ENCODE data around the gene SLC2A3.
"Not testable (repeated sequence)": the region's sequence is repeated elsewhere in the genome, so short reads cannot be mapped to it uniquely, and the experiment has no call there.

SLC2A3 gene

DNA sequence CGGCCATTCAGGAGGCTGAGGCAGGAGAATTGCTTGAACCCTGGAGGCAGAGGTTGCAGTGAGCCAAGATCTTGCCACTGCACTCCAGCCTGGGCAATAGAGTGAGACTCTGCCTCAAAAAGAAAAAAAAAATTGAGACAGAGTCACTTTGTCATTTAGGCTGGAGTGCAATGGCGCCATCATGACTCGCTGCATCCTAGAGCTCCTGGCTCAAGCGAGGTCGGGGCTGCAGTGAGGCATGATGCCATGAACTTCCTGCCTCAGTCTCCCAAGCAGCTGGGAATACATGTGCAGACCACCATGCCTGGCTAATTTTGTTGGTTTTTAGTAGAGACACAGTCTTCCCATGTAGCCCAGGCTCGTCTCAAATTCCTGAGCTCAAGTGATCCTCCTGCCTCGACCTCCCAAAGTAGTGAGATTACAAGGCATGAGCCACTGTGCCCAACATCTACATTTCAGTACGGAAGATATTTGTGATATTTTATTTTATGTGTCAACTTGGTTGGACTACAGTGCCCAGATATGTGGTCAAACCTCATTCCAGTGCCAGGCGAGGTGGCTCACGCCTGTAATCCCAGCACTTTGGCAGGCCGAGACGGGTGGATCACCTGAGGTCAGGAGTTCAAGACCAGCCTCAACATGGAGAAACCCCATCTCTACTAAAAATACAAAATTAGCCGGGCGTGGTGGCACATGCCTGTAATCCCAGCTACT is 14.4 kb upstream of the SLC2A3 start:
- not testable (repeated sequence) for DNase-seq

- no peak for DNase-seq
Observed at GRCh38 chr12:7948589-7949260, 12.7 kb upstream of the SLC2A3 start.

DNA sequence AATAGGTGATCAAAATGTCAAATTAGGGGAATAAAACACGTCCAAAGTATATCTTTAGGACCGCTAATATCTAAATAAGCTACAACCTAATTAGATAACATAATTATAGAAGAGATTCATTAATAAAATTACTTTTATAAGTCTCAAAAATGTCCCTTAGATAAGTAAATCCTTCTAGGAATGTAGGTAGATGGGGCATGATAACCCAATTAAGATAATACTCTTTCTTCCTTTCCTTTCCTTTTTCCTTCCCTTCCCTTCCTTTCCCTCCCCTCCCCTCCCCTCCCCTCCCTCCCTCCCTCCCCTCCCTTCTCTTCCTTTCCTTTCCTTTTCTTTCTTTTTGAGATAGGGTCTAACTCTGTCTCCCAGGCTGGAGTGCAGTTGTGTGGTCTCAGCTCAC is 11.0 kb upstream of the SLC2A3 start:
- DNase-seq = no peak

DNA sequence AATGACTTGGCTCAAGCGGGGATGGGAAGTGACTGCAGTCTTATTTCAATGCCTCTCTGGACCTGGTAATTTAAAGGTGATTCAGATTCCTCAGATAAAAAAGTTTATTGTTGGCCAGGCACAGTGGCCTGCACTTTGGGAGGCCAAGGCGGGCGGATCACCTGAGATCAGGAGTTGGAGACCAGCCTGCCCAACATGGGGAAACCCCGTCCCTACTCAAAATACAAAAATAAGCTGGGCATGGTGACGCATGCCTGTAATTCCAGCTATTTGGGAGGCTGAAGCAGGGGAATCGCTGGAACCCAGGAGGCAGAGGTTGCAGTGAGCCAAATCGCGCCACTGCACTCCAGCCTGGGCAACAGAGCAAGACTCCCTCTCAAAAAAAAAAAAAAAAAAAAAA is 8.8 kb upstream of the SLC2A3 start:
- not testable (repeated sequence) for DNase-seq

GRCh38 chr12:7940906-7941305 is 4.9 kb upstream of the SLC2A3 start:
- no peak for DNase-seq

- DNase-seq = peak; percentile 85
Observed at GRCh38 chr12:7937833-7938506, 2.0 kb upstream of the SLC2A3 start.

DNA sequence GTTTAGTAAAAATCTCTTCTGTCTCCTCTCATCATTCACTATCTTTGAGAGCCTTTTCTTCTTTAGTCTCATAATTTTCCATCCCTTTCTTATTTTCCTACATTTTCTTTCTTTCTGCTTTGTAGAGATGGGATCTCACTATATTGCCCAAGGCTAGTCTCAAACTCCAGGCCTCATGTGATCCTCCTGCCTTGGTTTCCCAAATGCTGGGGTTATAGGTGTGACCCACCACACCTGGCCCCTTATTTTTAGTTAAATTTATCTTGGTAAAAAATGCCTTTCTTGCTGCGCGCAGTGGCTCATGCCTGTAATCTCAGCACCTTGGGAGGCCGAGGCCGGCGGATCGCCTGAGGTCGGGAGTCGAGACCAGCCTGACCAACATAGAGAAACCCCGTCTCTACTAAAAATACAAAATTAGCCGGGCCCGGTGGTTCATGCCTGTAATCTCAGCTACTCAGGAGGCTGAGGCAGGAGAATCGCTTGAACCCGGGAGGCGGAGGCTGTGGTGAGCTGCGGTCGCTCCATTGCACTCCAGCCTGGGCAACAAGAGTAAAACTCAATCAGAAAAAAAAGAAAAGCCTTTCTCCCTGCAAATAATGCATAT is 996 bp downstream of the SLC2A3 start:
- peak; percentile 23 for DNase-seq

GRCh38 chr12:7934091-7934888 is 1.7 kb downstream of the SLC2A3 start:
- peak; percentile 22 for DNase-seq

- DNase-seq = peak; percentile 90
Observed at GRCh38 chr12:7933255-7933726, 2.7 kb downstream of the SLC2A3 start.

DNA sequence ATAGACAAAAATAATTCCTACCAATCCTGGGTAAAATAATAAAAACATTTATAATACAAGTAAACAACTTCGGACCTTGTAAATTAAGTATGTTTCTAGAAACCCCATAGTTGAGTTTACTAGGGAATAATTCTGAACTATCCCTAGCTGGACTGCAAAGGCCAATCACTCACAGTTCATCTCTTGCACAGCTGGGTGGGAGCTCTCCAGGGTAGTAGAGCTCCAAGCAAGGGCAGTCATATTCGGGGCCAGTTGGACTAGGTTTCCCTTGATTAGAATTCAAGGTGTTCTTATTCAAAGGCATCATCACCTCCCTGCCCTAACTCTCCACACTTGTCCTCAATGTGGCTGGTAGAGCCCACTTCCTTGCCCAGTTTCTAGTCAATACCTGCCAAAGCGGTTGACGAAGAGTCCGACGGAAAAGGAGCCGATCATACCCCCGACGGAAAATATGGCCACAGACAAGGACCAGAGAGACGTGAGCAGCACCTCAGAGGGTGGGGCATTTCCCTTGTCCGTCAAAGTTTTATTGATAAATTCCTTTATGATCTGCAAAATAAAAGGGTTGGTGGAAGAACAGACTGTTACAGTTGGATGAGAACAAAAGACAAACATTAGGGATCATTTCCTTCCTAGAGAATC is 3.3 kb downstream of the SLC2A3 start:
- not testable (repeated sequence) for DNase-seq

- DNase-seq = no peak
Observed at GRCh38 chr12:7929083-7929792, 6.7 kb downstream of the SLC2A3 start.

GRCh38 chr12:7927470-7927869 is 8.5 kb downstream of the SLC2A3 start:
- no peak for DNase-seq

- not testable (repeated sequence) for DNase-seq
Observed at GRCh38 chr12:7926068-7926666, 9.8 kb downstream of the SLC2A3 start.

DNA sequence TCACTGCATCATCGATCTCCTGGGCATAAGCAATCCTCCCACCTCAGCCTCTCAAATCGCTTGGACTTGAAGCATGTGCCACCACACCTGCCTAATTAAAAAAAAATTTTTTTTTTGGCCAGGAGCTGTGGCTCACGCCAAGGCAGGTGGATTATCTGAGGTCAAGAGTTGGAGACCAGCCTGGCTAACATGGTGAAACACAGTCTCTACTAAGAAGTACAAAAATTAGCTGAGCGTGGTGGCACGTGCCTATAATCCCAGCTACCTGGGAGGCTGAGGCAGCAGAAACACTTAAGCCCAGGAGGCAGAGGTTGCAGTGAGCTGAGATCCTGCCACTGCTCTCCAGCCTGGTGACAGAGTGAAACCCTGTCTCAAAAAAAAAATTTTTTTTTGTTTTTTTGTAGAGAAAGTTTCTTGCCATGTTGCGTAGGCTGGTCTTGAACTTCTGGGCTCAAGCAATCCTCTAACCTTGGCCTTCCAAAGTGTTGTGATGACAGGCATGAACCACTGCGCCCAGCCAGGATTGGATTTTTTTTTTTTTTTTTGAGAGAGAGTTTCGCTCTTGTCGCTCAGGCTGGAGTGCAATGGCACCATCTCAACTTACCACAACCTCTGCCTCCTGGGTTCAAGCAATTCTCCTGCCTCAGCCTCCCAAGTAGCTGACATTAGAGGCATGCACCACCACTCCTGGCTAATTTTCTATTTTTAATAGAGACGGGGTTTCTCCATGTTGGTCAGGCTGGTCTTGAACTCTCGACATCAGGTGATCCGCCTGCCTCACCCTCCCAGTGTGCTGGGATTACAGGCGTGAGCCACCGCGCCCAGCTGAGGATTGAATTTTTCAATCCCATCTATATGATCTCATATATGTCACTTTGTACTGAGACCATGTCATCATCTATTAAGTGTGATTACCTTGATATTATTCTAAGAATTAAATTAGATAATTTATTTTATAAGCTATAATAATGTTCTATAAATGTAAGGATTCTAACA is 12.4 kb downstream of the SLC2A3 start:
- no peak for DNase-seq

- not testable (repeated sequence) for DNase-seq
Observed at GRCh38 chr12:7921181-7921580, 14.8 kb downstream of the SLC2A3 start.

- not testable (repeated sequence) for DNase-seq
Observed at GRCh38 chr12:7918268-7918590, 17.8 kb downstream of the SLC2A3 start.

DNA sequence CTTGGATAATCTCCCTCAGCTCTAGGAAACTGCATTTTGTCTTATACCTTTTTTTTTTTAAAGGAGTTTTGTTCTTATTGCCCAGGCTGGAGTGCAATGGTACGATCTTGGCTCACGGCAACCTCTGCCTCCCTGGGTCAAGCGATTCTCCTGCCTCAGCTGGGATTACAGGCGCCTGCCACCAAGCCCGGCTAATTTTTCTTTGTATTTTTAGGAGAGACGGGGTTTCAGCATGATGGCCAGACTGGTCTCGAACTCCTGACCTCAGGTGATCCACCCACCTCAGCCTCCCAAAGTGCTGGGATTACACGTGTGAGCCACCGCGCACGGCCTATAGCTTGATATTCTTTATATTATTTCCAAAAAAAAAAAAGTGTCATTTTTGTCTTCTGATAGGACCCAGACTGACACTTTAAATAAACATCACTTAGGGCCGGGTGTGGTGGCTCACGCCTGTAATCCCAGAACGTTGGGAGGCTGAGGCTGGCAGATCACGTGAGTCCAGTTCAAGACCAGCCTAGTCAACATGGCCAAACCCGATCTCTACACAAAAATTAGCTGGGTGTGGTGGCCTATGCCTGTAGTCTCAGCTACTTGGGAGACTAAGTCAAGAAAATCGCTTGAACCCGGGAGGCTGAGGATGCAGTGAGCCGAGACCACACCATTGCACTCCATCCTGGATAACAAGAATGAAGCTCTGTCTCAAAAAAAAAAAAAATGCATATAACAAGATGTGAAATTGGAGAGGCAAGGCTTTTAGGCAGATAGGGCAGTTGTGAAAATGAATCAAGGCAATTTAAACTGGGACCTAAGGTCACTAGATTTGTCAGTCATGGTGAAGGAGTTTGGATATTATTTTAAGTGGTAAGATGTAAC is 18.4 kb downstream of the SLC2A3 start:
- DNase-seq = no peak

- no peak for DNase-seq
Observed at GRCh38 chr12:7916936-7917335, 19.1 kb downstream of the SLC2A3 start.

Measured in activated CD4-positive, alpha-beta T cell treated with anti-CD3 and anti-CD28 coated beads, Interleukin-2, Interleukin-6, amounts not matched to agents 100 ng/mL and 50 ng/mL, durations not matched to agents 16 hours and 8 hours (primary cell).